GM12874 (cell line): ENCODE results near the gene MPC1.

ENCODE experiments used
- TF ChIP-seq, protein P1 (sequence below): IDR thresholded peaks from 2 replicates; pipeline ENCODE4 v1.5.1; 2011; ENCODE audit warnings: low read depth, mild to moderate bottlenecking, control low read depth, low read length, moderate library complexity; ENCODE audit not compliant: insufficient read depth

MPC1 gene

GRCh38 chr6:166383802-166384363 lies 1.1 kb upstream of the MPC1 start:
- TF ChIP-seq, protein P1, sequence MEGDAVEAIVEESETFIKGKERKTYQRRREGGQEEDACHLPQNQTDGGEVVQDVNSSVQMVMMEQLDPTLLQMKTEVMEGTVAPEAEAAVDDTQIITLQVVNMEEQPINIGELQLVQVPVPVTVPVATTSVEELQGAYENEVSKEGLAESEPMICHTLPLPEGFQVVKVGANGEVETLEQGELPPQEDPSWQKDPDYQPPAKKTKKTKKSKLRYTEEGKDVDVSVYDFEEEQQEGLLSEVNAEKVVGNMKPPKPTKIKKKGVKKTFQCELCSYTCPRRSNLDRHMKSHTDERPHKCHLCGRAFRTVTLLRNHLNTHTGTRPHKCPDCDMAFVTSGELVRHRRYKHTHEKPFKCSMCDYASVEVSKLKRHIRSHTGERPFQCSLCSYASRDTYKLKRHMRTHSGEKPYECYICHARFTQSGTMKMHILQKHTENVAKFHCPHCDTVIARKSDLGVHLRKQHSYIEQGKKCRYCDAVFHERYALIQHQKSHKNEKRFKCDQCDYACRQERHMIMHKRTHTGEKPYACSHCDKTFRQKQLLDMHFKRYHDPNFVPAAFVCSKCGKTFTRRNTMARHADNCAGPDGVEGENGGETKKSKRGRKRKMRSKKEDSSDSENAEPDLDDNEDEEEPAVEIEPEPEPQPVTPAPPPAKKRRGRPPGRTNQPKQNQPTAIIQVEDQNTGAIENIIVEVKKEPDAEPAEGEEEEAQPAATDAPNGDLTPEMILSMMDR: 0 out of 2 replicates have a peak, but pooled peaks have one; percentile 17

DNA sequence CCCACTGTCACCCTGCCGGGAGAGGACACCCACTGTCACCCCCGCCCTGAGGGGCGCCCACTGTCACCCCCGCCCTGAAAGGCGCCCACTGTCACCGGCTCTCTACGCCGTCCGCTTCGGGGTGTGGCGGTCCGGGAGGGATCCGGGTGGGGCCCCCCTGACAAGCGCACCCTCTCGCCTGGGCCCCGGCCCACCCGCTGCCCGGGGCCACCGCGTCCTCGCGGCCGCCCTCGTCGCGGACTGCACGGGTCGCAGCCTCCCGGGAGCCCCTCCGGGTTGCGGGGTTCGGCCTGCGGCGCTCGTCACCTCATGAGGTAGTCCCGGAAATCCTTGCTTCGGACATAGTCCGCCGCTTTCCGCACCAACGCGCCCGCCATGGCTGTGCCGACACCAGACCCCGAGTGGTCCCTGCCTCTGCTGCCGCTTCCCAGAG lies 224 bp downstream of the MPC1 start:
- TF ChIP-seq, protein P1: no peak

- TF ChIP-seq, protein P1: peak; percentile 94
These were observed 824 bp downstream of the MPC1 start for GRCh38 chr6:166381733-166382499.

DNA sequence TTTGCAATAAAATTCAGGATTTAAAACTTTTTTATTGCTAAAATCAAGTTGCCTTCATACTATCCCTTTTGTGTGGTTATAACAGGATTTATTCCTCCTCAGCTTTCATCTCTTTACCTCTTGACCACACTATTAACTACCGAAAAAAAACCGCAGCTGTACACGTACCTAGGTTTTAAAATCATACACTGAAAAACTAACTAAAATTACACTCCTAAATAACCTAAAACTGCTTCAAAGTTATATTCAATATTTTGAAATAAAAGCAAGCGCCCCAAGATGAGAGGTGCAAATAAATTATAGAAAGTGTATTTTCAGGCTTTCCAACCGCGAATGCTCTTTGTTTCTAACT lies 1.4 kb downstream of the MPC1 start:
- TF ChIP-seq, protein P1: no peak

DNA sequence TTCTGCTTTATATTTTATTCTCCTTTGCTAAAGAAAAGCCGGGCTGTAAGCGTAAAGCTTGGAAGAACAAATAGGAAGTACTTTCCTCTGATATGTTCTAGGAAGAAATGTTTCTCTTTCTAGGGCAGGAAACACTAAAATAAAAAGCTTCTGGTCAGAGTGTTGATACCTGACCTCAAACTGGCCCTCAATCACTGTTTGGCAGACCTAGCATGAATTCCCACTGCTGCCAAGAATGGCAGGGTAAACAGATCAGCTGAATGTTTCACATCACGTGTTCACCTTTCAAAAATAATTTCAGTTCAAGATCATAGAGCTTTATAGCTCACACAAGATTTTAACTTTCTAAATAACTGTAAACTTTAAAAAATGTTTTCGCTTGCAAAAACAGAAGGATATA lies 2.9 kb downstream of the MPC1 start:
- TF ChIP-seq, protein P1: no peak

GRCh38 chr6:166379103-166379586 lies 3.6 kb downstream of the MPC1 start:
- TF ChIP-seq, protein P1: no peak

DNA sequence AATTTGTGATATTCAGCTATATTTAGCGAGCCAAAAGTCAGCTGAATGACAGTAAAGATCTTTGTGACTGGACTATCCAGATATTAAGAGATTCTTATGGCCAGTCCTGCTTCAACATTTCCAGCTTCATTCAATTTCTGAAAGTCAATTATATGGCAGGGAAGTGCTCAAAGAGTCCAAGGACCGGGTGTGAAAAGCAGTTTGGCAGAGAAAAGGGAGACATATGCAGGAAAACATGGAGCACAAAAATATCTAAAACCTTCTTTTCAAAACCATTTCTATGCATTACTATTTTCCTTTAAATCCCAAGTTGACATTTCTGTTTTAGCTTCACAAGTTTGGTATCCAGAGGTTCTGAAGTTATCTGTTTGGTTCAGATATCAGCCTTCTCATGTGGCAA lies 5.0 kb downstream of the MPC1 start:
- TF ChIP-seq, protein P1: no peak
